ENCODE measurements around the gene TSKS.

TSKS gene

DNA sequence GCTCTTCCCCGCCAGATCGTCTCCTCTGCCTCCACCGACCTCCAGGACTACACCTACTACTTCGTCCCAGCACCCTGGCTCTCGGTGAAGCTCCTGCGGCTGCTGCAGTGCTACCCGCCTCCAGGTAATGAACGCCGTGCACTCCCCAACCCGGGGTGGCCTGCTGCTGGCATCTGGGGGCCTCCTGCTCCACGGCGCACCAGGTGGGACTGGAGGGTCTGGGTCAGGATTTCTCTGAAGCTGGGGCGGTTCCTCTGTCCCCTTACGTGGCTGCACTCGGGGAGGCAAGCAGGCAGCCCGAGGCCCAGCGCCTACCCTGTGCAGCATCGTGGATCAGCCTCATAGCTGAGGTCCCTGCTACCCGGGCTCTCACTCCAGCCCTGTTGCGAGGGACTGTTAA is 32.5 kb upstream of the TSKS start:
- DNase-seq (ENCODE audit: low read depth) = no peak

DNA sequence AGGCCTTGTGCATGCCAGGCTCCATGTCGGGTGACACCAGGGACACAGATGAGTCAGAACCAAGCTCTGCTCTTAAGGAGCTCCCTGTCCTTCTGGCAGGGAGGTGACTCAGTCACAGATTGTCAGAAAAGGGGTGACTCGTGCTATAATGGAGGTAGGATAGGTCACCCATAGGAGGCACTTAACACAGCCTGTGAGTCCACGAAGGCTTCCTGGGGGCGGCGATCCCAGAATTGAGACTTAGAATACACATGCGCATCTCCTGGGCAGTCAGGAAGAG is 30.4 kb upstream of the TSKS start:
- DNase-seq (ENCODE audit: low read depth) = no peak

DNA sequence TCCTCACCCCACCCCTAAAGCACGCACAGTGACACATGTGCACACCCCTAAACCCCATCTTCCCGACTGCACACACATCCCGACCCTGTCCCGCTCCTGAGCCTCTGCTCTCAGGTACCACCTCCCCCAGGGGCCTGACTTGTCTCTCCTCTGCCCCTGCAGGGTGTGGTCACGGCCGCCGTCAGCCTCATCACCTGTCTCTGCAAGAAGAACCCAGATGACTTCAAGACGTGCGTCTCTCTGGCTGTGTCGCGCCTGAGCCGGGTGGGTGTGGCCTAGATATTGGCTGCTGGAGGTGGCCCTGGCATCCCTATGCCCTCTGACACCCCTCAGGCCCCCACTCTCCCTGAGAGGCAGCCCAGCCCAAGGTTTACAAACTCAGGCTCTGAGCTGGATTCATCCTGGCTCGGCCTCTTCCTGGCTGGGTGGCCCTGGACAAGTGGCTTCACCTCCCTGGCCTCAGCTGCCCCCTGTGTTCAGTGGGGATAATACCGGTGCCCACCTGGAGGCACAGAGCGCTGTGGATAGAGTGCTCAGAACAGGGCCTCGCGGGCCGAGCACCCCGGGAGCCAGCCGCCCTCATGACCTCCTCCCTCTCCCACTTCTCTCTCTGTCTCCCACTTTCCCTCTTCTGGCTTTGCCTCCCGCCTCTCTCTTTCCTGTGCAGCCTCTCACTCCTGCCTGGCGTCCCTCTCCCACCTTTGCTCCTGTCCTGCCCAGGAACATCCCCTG is 29.9 kb upstream of the TSKS start:
- DNase-seq (ENCODE audit: low read depth) = no peak

DNA sequence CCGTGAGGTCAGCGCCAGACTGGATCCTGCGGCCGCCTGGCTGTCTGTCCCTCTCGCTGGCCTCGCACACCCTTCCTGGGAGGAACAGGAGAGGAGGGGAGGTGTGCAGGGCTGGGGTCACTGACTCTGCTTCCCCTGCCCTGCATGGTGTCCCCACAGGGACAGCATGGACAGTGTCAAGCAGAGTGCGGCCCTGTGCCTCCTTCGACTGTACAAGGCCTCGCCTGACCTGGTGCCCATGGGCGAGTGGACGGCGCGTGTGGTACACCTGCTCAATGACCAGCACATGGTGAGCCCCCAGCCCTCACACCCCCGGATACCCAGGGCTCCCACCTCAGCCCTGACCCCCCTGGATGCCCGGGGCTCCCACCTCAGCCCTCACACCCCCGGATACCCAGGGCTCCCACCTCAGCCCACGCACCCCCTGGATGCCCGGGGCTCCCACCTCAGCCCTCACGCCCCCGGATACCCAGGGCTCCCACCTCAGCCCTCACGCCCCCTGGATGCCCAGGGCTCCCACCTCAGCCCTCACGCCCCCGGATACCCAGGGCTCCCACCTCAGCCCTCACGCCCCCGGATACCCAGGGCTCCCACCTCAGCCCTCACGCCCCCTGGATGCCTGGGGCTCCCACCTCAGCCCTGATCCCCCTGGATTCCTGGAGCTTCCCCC is 28.8 kb upstream of the TSKS start:
- no peak for DNase-seq (ENCODE audit: low read depth)

DNA sequence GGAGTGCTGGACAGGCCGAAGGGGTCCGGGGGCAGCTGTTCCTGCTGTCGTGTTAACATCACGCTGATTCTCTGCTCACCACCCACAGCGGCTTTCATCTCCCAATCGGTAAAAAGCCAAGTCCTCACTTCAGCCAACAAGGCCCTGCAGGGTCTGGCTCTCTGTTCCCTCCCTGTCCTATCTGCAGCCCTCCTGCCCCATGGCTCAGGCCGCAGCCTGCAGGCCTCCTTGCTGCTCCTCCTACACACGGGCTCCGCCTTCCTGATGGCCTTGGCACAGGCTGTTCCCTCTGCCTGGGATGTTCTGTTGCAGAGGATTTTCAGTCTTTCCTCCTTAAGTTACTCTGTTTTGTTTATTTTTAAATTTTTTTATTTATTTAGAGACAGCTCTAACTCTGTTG is 27.8 kb upstream of the TSKS start:
- no peak for DNase-seq (ENCODE audit: low read depth)

DNA sequence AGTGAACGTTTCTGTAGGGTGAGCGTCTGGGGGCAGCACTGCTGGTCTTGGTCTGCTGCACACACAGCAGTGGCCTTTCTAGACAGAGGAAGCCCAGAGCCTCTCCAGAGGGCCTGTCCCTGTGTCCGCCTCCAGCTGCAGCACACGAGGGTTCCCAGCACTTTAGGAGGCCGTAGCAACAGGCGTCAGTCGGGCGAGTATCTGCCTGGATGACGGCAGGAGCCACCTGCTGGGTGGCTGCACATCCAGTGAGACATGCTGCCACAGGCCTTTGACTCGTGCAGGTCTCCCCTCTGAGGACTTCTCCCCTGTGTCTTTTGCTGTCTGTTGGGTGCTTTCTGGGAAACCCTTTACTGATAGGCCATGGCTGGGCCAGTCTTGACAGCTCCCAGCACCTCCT is 25.8 kb upstream of the TSKS start:
- no peak for DNase-seq (ENCODE audit: low read depth)

DNA sequence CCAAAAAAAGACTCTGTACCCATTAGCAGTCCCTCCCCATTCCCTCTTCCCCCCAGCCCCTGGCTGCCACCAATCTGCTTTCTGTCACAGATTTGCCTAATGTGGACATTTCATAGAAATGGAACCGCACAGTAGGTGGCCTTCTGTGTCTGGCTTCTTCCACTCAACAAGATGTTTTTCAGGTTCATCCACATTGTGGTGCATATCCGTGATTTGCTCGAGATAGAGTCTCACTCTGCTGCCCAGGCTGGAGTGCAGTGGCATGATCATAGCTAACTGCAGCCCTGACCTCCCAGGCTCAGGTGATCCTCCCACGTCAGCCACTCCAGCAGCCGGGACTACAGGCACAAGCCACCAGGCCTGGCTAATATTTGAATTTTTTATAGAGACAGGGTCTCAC is 24.6 kb upstream of the TSKS start:
- DNase-seq (ENCODE audit: low read depth) = no peak

DNA sequence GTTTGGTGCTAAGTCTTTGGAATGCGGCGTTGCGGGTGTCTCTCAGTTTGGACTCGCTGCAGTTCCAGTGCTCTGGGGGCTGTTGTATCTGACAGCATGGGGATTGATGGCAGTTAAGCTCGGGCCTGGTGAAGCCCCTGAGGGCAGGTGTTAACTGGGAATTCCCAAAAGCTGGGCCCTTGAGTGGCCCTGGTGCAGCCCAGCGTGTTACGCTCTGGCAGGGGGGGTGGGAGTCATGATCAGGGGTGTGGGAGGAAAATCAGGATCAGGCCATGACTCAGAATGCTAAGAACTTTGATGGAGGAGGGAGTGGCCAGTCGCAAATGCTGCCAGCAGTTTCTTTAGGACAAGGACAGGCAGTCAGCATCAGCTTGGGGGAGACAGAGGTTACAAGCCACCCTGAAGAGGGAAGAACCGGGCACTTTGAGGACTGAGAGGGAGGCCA is 23.3 kb upstream of the TSKS start:
- no peak for DNase-seq (ENCODE audit: low read depth)

DNA sequence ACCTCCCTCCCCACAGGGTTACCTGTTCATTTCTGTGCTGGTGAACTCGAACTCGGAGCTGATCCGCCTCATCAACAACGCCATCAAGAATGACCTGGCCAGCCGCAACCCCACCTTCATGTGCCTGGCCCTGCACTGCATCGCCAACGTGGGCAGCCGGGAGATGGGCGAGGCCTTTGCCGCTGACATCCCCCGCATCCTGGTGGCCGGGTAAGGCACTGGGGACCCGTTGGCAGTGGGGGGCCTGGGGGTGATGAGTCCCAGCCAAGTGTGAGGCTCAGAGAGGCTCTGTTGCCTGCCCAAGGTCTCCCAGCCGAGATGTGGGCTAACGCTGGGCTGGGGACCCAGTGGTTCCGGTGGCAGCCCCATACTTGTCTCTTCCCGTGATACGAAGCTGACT is 19.4 kb upstream of the TSKS start:
- DNase-seq (ENCODE audit: low read depth) = no peak

DNA sequence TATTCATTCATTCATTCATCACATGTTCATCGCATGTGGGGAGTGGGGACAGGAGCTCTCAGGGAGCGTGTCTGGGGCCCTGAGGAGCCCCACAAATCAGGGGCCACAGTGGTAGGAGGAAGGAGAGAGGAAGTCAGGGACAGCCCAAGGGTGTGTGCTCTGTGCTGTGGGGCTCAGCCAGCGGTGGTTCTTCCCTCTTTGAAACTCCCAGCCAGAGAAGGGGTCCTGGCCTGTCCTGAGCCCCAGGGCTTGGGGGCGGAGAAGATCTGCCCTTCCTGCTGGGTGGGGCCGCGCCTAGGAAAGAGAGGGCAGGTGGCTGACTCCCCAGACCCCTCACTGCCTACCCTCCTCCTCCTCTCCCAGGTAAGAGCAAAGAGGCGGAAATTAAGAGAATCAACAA is 18.3 kb upstream of the TSKS start:
- DNase-seq (ENCODE audit: low read depth) = no peak

DNA sequence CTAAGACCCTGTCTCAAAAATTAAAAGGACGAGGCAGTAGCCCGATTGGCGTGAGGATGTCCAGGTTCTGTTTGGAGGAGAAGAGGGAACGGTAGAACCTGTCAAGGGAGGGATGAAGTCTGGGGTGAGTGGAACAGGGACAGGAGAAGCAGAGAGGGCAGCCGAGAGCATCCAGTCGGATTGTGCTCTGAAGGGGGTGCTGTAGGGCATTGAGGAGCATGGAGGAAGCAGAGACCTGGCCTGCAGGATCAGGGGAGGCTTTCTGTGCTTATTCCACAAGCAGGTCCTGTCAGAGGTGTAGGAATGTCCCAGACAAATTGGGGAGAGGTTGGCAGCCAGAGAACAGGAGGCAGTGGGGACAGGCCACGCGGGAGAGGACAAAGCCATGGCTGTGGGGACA is 17.8 kb upstream of the TSKS start:
- DNase-seq (ENCODE audit: low read depth) = no peak

DNA sequence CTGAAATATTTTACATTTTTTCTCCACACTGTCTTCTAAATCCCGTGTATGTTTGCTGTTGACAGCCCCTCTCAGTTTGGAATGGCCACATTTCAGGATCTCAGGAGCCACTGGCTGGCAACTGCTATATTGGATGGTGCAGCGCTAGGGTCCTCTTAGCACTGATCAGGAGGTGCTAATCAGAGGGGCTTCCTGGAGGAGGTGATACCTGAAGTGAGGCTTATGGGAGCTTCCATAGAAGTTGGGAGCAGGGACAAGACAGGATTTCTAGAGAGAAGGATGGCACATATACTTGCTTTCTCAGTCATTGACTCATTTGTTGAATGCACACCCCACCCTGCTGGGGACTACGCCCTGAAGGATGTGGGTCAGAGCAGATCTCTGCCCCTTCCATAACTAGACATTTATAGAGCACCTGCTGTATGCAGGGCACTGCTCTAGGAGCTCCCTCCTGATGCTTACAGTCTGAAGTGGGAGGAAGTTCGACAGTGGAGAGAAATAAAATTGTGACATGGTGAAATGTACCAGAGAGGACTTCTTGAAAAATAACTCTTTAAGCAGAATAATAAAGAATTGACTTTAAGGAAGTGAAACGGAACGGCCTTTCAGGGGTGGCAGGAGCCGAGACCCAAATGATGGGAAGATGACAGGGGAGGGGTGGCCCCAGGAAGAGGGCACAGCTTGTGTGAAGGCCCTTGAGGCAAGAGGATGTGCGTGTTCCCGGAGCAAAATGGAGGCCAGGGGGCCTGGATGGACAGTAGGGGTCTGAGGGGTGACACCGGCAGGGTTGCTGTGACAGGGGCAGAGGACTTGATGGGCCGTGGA is 16.8 kb upstream of the TSKS start:
- no peak for DNase-seq (ENCODE audit: low read depth)

DNA sequence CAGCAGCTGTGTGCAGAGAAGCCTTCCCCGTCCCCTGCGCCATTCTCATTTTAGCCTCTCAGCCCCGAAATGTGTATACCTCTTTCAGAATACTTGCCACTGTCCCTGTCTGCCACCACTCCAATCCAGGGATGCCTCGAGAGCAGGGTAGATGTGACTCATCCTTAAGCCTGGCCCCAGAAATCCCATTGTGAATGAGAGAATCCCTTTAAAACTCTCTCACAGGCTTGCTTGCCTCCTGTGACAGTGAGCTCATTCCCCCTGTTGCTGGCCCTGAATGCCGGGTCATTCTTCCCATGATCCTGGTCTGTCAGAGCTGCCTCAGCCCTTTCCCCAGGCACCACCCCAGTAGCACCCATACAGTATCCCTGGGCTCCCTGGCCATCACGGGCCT is 13.3 kb upstream of the TSKS start:
- no peak for DNase-seq (ENCODE audit: low read depth)

DNA sequence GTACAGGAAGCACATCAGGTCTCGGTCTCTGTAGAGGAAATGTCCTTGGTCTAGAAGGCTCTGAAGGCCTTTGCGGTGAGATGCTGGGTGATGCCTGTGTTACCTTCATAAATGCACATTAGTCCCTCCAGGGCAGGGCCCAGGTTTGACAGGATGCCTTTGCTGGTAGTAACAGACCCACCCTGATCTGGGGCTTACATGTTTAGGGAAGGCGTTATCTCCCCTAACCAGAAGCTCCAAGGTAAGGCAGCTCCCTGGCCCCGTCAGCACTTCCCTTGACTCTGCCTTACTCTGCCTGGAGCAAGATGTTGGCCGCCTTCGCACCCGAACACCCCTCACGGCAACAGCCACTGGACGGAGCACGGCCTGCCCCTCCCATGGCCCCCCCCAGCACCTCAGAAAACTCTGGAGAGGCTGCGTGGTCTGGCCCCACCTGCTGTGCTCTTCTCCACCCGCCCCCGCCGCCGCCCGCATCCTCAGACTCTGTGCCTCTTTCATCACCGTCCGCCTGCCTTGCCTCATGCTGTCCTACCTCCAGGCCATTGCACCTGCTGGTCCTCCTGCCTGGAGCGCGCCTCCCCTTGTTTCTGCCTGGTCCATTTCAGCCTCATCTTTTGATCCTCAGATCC is 12.8 kb upstream of the TSKS start:
- no peak for DNase-seq (ENCODE audit: low read depth)

DNA sequence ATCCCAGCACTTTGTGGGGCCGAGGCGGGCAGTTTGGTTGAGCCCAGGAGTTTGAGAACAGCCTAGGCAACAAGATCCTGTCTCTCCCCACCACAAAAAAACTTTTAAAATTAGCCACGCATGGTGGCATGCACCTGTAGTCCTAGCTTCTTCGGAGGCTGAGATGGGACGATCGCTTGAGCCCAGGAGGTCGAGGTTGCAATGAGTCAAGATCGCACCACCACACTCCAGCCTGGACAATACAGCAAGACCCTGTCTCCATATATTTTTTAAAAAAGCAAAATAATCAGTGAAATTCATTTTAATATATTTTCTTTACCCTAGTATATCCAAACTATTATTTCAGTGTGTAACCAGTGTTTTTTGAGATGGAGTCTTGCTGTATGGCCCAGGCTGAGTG is 11.9 kb upstream of the TSKS start:
- DNase-seq (ENCODE audit: low read depth) = no peak

DNA sequence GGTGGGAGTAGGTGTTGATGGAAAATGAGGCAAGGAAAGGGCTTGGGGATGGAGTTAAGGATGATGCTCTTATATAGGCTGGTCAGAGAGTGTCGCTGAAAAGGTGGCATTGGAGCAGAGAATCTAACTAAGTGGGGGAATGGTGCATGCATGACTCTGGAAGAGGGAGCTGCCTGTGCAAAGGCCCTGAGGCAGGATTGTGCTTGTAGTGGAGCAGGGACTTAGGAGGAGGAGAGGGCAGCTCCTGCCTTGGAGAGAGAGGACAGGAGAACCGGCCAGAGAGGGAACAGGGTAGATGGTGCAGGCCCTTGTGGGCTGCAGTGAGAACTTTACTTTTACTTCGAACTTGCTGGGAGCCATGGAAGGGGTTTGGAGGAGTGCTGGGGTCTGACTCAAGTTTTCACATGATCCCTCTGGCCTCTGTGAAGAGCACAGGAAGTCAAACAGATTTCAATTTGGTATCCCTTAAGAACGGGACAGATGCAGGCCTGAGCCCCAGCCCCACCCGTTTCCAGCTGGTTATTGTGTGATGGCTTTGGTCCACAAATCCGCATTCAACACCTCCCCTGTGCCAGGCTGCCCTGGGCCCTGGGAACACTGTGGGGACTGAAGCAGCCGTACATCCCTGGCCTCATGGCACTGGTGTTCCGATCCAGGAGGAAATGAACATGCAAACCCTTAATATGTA is 10.7 kb upstream of the TSKS start:
- no peak for DNase-seq (ENCODE audit: low read depth)

DNA sequence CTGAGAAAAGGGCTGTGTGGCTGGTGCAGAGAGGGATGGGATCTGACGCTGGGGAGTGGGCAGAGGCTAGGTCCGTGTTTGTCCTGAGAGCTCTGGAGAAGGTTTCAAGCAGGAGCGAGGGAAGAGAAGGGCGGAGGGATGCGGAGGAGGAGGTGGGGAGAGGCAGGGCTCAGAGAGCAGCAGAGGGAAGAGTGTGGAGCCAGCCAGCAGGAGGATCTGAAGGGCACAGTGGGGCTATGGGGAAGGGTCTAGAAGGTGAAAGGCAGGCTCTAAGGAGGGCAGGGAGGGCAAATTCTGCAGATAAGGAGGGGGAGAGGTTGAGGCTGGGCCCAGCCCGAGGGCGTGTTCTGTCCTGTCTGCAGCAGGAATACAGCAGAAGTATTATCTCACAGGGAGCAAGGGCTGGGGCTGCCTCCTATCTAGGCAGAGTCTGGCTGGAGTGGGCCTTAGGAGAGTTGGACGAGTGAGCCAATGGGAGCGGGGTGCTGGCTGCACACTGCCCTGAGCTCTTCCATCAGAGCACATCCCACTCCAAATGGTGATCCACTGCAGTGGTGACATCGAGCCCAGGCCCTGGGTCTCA is 9.8 kb upstream of the TSKS start:
- no peak for DNase-seq (ENCODE audit: low read depth)

DNA sequence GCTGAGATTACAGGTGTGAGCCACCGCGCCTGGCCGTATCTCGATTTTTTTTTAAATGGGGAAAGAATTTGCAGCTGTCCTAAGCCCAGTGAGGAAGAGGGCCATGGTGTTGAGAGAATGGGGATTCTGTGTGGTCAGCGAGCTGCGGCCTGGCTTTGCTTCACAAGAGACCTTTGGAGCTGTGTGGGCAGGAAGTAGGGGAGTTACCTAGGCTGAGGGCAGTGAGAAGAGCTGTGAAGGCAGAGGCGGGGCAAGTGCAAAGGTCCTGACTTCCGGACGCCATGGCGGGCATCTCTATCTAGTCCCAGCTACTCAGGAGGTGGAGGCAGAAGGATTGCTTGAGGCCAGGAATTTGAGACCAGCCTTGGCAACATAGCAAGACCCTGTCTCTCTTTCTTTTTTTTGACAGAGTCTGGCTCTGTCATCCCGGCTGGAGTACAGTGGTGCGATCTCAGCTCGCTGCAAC is 8.6 kb upstream of the TSKS start:
- DNase-seq (ENCODE audit: low read depth) = no peak

DNA sequence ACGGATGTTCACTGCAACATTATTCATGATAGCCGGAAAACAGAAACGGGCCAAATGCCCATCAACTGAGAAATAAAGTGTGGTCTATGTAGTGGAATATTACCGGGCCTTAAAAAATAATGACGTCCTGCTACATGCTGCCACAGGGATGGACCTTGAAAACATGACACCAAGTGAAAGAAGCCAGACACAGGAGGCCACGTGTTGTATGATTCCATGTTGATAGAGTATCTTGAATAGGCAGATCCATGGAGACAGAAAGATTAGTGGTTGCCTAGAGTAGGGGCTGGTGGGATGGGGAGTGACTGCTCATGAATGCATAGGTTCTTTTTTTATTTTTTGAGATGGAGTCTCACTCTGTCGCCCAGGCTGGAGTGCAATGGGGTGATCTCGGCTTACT is 7.4 kb upstream of the TSKS start:
- DNase-seq (ENCODE audit: low read depth) = no peak

DNA sequence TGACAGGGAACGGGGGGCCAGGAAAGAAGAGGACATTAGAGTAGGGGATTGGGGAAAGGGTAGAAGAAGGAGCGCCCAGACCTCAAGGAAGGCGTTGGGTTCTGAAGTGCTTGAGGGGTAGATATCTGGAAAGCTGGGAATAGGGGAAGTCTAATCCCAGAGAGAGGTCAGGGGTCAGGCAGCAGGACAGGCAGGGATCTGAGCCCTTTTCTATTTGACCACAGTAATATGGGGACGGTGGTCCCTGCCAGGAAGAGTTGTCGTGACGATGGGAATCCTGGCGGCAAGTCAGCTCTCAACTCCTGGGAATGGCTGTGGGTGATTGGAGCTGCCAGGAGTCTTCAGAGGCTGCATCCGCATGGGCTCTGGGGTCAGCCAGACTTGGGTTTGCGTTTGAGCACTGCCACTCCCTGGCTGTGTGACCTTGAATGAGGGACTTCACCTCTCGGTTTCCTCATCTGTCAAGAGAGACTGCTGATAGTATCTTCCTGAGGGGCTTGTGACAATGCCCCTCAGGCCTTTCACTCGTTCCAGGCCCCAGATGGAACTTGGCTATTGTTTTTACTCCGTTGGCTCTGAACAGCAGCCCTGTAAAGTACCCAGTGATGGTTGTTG is 5.0 kb upstream of the TSKS start:
- DNase-seq (ENCODE audit: low read depth) = no peak

DNA sequence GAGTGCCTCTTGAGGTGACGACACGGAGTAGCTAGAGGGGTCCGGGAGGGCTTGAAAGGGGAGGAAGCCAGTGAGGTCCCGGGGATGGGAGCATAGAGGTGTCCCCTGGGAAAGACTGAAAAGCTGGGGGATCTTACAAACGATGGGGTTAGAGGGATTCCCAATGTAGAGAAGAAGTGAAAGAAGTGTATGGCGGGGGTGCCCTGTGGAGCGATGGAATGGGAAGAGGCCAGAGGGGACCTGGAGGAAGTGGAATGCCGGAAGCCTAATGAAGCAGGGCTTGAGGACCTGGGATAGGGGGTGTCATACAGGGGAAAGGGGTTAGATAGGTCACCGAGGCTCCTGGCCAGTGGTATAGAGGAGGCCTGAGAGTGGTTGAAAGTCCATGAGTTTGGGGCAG is 4.3 kb upstream of the TSKS start:
- DNase-seq (ENCODE audit: low read depth) = no peak

DNA sequence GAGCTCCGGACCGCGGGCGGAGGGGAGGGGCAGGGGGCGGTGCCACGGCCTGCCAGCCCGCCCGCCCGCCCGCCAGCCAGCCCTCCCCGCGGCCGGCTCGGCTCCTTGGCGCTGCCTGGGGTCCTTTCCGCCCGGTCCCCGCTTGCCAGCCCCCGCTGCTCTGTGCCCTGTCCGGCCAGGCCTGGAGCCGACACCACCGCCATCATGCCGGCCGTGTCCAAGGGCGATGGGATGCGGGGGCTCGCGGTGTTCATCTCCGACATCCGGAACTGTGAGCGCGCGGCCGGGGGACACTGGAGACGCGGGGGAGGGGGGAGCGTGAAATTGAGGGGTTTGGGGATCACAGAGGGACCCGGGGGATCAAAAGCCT is 3.8 kb upstream of the TSKS start, which contains the start of gene AP2A1:
Gene AP2A1, plus strand, starts transcription at position 72 of the 370 bp plus-strand sequence. Its CDS starts 133 bp downstream, at position 205.
- DNase-seq (ENCODE audit: low read depth) = no peak
